ENCODE data around the gene CACNA1C.

DNA sequence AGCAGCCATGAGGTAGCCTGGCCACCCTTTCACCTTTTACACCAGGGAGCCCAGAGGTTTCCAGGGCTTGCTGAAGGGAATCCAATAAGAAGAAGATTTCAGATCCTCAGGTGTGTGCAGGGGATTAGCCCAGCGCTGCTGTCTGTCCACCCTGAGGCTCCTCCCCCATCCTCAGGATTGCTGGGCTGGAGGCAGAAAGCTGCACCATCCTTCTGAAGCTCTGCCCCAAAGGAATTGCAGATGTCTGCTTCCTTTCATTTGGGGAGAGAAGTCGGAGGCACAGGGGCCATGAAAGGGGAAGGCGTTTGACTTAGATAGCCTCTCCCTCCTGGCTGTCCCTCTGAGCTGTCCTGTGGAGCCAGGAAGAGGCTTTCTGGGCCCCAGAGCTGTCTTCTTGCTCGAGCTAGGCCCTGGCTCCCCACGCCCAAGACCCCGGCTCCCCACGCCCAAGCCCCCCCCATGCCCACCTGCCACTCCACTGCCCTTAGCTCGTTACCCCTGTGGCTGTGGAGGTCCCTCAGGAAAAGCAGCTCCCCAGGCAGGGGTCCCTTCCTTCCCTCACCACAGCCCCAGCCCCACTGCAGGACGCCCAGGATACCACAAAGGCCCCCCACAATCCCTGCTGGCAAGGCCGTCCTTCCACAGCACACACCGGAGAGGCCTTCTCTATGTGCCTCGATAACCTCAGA lies 359.0 kb downstream of the CACNA1C start:
- TF ChIP-seq, protein P1, sequence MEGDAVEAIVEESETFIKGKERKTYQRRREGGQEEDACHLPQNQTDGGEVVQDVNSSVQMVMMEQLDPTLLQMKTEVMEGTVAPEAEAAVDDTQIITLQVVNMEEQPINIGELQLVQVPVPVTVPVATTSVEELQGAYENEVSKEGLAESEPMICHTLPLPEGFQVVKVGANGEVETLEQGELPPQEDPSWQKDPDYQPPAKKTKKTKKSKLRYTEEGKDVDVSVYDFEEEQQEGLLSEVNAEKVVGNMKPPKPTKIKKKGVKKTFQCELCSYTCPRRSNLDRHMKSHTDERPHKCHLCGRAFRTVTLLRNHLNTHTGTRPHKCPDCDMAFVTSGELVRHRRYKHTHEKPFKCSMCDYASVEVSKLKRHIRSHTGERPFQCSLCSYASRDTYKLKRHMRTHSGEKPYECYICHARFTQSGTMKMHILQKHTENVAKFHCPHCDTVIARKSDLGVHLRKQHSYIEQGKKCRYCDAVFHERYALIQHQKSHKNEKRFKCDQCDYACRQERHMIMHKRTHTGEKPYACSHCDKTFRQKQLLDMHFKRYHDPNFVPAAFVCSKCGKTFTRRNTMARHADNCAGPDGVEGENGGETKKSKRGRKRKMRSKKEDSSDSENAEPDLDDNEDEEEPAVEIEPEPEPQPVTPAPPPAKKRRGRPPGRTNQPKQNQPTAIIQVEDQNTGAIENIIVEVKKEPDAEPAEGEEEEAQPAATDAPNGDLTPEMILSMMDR (IDR thresholded peaks at IDR 0.05) = no peak
- TF ChIP-seq POLR2A (IDR thresholded peaks at IDR 0.05) (no peak), EP300 (IDR thresholded peaks at IDR 0.05) (no peak), POLR2AphosphoS5 (IDR thresholded peaks at IDR 0.05) (no peak)

All from suprapubic skin (tissue), 4 donors.